Hepatocyte (in vitro differentiated cells): ENCODE measurements around the gene TBK1. TPM values are rescaled to one million over a fixed set of nuclear protein-coding genes. Genes with fewer than 3 reads are reported as not detected.

Experiments
- DNase-seq: peaks from one replicate; pipeline ENCODE4 v3.0.0-alpha.2; 2016; ENCODE audit warnings: low spot score
- H2AFZ ChIP-seq: fragments of 200-600 bp; sonication (generic); 2 replicates; pipeline ENCODE4 v1.6.0; 2016; ENCODE audit warnings: antibody characterized with exemption, mild to moderate bottlenecking
- H3K27ac ChIP-seq: fragments of 200-600 bp; sonication (generic); 2 replicates; pipeline ENCODE4 v1.5.1; 2016; ENCODE audit warnings: mild to moderate bottlenecking
- H3K27me3 ChIP-seq: fragments of 200-600 bp; sonication (generic); 2 replicates; pipeline ENCODE4 v1.6.1; 2016
- H3K36me3 ChIP-seq: fragments of 200-600 bp; sonication (generic); replicated peaks from 2 replicates; pipeline ENCODE4 v1.5.1; 2016; ENCODE audit warnings: low read depth; ENCODE audit not compliant: insufficient read depth
- H3K4me1 ChIP-seq: fragments of 200-600 bp; sonication (generic); 2 replicates; pipeline ENCODE4 v1.5.1; 2016; ENCODE audit warnings: mild to moderate bottlenecking, moderate library complexity; ENCODE audit not compliant: insufficient read depth
- H3K4me2 ChIP-seq: fragments of 200-600 bp; sonication (generic); 2 replicates; pipeline ENCODE4 v1.6.0; 2016
- H3K4me3 ChIP-seq: fragments of 200-600 bp; sonication (generic); 2 replicates; pipeline ENCODE4 v1.5.1; 2016; ENCODE audit warnings: mild to moderate bottlenecking
- H3K79me2 ChIP-seq: fragments of 200-600 bp; sonication (generic); 2 replicates; pipeline ENCODE4 v1.6.0; 2017; ENCODE audit warnings: mild to moderate bottlenecking
- H3K9me2 ChIP-seq: fragments of 200-600 bp; sonication (generic); replicated peaks from 2 replicates; pipeline ENCODE4 v1.6.0; 2017; ENCODE audit warnings: mild to moderate bottlenecking; ENCODE audit not compliant: insufficient read depth
- H3K9me3 ChIP-seq: fragments of 200-600 bp; sonication (generic); 2 replicates; pipeline ENCODE4 v1.5.1; 2016; ENCODE audit warnings: low read depth, mild to moderate bottlenecking
- H4K20me1 ChIP-seq: fragments of 200-600 bp; sonication (generic); 2 replicates; pipeline ENCODE4 v1.6.0; 2016; ENCODE audit warnings: mild to moderate bottlenecking; ENCODE audit not compliant: insufficient read depth, poor library complexity, severe bottlenecking
- EZH2 ChIP-seq: fragments of 200-600 bp; sonication (generic); IDR thresholded peaks from 2 replicates; pipeline ENCODE4 v1.6.1; 2016; ENCODE audit warnings: antibody characterized with exemption, mild to moderate bottlenecking, borderline replicate concordance
- EZH2phosphoT487 ChIP-seq: fragments of 200-600 bp; sonication (generic); IDR thresholded peaks from one replicate; pipeline ENCODE4 v1.6.1; 2018; ENCODE audit warnings: antibody characterized with exemption, mild to moderate bottlenecking, low read depth, moderate library complexity; ENCODE audit not compliant: unreplicated experiment, severe bottlenecking
- WGBS: methylation state at CpG from one replicate; pipeline ENCODE4 v1.1.6; 2016; ENCODE audit warnings: low lambda C conversion rate; ENCODE audit errors: missing lambda C conversion rate; 5-methylcytosine and 5-hydroxymethylcytosine counted together
- polyA plus RNA-seq: library from polyadenylated mRNA; unstranded; fragments of >200 nt; fragmentation: Nextera tagmentation; extraction: Ambion mirVana; gene quantifications from 2 replicates; pipeline ENCODE4 v1.2.1, GENCODE V29; 2016
- total RNA-seq: library from RNA; depleted of rRNA; stranded (reverse); fragments of >200 nt; gene quantifications from 2 replicates; pipeline ENCODE4 v1.2.3, GENCODE V29; 2014
- TF ChIP-seq, protein P1 (sequence below): fragments of 200-600 bp; sonication (generic); IDR thresholded peaks from 2 replicates; pipeline ENCODE4 v1.5.1; 2016; ENCODE audit warnings: antibody characterized with exemption, mild to moderate bottlenecking; ENCODE audit not compliant: poor library complexity

The TBK1 gene
- total and polyA plus RNA-seq, 2 experiments from 2014 or later: 22.2 to 24.0 TPM

DNA sequence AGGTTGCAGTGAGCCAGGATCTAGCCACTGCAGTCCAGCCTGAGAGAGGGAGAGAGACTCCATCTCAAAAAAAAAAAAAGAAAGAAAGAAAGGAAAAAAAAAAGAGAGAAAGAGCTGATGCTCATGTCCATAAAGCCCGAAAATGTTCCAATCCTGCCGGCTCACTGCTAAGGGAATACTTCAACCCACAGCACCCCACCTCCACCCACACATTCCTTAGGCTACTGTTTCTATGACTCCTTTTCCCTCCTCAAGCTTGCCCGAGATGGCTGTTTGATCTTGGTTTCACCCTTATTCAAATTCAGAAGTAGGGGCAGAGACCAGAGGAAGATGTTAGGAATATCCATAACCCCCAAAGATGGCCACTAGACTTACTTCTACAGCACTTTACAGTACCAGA lies 98.8 kb downstream of the TBK1 start:
- 77% methylated on average over 3 of the region's 3 CpGs for WGBS
- no peaks in the 10 kb centered on the region for H3K9me2 ChIP-seq
- no peak overlapping the region for H2AFZ ChIP-seq
- no peaks in the 10 kb centered on the region for H3K4me1 ChIP-seq
- no peak overlapping the region for H3K27ac ChIP-seq
- H3K27me3 ChIP-seq: no peaks in the 10 kb centered on the region
- DNase-seq: no peak
- H3K79me2 ChIP-seq: no peaks in the 10 kb centered on the region
- H3K4me2 ChIP-seq: no peak overlapping the region
- H3K4me3 ChIP-seq: no peak overlapping the region
- no peaks in the 10 kb centered on the region for H4K20me1 ChIP-seq
- no peaks in the 10 kb centered on the region for H3K36me3 ChIP-seq
- H3K9me3 ChIP-seq: no peaks in the 10 kb centered on the region
- TF ChIP-seq EZH2 (no peak), EZH2phosphoT487 (no peak)
- TF ChIP-seq, protein P1, sequence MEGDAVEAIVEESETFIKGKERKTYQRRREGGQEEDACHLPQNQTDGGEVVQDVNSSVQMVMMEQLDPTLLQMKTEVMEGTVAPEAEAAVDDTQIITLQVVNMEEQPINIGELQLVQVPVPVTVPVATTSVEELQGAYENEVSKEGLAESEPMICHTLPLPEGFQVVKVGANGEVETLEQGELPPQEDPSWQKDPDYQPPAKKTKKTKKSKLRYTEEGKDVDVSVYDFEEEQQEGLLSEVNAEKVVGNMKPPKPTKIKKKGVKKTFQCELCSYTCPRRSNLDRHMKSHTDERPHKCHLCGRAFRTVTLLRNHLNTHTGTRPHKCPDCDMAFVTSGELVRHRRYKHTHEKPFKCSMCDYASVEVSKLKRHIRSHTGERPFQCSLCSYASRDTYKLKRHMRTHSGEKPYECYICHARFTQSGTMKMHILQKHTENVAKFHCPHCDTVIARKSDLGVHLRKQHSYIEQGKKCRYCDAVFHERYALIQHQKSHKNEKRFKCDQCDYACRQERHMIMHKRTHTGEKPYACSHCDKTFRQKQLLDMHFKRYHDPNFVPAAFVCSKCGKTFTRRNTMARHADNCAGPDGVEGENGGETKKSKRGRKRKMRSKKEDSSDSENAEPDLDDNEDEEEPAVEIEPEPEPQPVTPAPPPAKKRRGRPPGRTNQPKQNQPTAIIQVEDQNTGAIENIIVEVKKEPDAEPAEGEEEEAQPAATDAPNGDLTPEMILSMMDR: no peak

DNA sequence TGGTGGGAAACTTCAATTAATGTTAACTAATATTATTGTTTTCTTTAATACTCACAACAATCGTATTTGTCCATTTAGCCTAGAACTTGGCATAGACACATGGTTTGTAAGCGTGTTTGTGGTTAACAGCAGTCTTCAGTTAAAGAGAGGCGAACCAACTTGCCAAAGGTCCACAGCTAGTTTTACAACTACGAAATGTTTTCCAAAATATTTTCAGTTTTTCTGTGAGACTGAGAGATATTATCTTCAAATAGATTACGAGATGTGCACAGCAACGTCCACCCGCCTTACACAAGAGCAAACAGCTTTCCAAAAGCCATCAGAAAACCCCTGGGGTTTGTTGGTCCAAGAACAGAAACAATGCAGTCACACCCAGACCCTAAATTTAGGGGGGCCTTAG lies 99.8 kb downstream of the TBK1 start:
- 67% methylated on average over 7 of the region's 7 CpGs for WGBS
- Histone ChIP-seq H4K20me1 (no peaks in the 10 kb centered on the region), H3K9me2 (no peaks in the 10 kb centered on the region), H3K9me3 (no peaks in the 10 kb centered on the region), H3K4me3 (no peak overlapping the region), H3K27me3 (no peaks in the 10 kb centered on the region), H3K4me1 (no peaks in the 10 kb centered on the region), H3K36me3 (no peaks in the 10 kb centered on the region), H2AFZ (no peak overlapping the region), H3K4me2 (no peak overlapping the region), H3K79me2 (no peaks in the 10 kb centered on the region), H3K27ac (no peak overlapping the region)
- DNase-seq: no peak
- TF ChIP-seq EZH2phosphoT487: no peak
- TF ChIP-seq, protein P1: no peak
- no peak for TF ChIP-seq EZH2

Other genes starting within 250 kb of the TBK1 start
- 6.3 and 6.8 TPM in 2 replicates for gene KICS2, start 229.8 kb upstream of the TBK1 start, total RNA-seq
- 1.3 and 1.6 TPM in 2 replicates for gene KICS2, start 229.8 kb upstream of the TBK1 start, polyA plus RNA-seq
- 0.20 and 0.80 TPM in 2 replicates for gene C12orf56, start 61.4 kb upstream of the TBK1 start, total RNA-seq
- 0.56 and 1.4 TPM in 2 replicates for gene C12orf56, start 61.4 kb upstream of the TBK1 start, polyA plus RNA-seq
- 66.1 and 69.0 TPM in 2 replicates for gene XPOT, start 47.7 kb upstream of the TBK1 start, total RNA-seq
- gene XPOT, start 47.7 kb upstream of the TBK1 start, polyA plus RNA-seq: 38.7 and 42.7 TPM in 2 replicates
- gene RASSF3, start 158.4 kb downstream of the TBK1 start, total RNA-seq: 20.0 and 22.3 TPM in 2 replicates
- gene RASSF3, start 158.4 kb downstream of the TBK1 start, polyA plus RNA-seq: 5.1 and 7.8 TPM in 2 replicates